ENCODE results near the gene TMED3.

GRCh38 chr15:79370716-79371115 lies 59.8 kb downstream of the TMED3 start:
- TF ChIP-seq, protein P1, sequence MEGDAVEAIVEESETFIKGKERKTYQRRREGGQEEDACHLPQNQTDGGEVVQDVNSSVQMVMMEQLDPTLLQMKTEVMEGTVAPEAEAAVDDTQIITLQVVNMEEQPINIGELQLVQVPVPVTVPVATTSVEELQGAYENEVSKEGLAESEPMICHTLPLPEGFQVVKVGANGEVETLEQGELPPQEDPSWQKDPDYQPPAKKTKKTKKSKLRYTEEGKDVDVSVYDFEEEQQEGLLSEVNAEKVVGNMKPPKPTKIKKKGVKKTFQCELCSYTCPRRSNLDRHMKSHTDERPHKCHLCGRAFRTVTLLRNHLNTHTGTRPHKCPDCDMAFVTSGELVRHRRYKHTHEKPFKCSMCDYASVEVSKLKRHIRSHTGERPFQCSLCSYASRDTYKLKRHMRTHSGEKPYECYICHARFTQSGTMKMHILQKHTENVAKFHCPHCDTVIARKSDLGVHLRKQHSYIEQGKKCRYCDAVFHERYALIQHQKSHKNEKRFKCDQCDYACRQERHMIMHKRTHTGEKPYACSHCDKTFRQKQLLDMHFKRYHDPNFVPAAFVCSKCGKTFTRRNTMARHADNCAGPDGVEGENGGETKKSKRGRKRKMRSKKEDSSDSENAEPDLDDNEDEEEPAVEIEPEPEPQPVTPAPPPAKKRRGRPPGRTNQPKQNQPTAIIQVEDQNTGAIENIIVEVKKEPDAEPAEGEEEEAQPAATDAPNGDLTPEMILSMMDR (conservative IDR thresholded peaks at IDR 0.05; ENCODE audit: low read depth, low read length), result no peak
- no peak for TF ChIP-seq EZH2 (IDR thresholded peaks at IDR 0.05; ENCODE audit: borderline replicate concordance, low read depth, low read length, poor library complexity, severe bottlenecking)
